B cell (primary cell): Measurements from ENCODE around the gene PTPN23. TPM values are rescaled to one million over a fixed set of nuclear protein-coding genes. Genes with fewer than 3 reads are reported as not detected.

Experiments
- ATAC-seq: fragments of 200-7000 bp; cut with Tn5 transposase; one replicate; pipeline ENCODE4 v1.10.0; 2021; ENCODE audit warnings: low read depth, mild to moderate bottlenecking, moderate number of reproducible peaks, moderate library complexity
- CTCF ChIA-PET: fragments of 350-600 bp; sonication (Branson Sonifier 250); formaldehyde crosslinking; loops from one replicate; lab custom pipeline; 2021; ENCODE audit warnings: antibody characterized with exemption, inconsistent platforms; lab: Charles Lee
- POLR2A ChIA-PET: fragments of 350-600 bp; sonication (Branson Sonifier 250); formaldehyde crosslinking; loops from one replicate; lab custom pipeline; 2021; ENCODE audit warnings: antibody characterized with exemption; lab: Charles Lee
- DNase-seq: peaks from one replicate; pipeline ENCODE4 v3.0.0; 2013
- H2AFZ ChIP-seq: 2 replicates; pipeline ENCODE4 v1.6.1; 2012; ENCODE audit warnings: mild to moderate bottlenecking, low read depth, low read length; ENCODE audit not compliant: insufficient read depth, poor library complexity, severe bottlenecking
- H3K27ac ChIP-seq, 2 donors: 1 replicate in 1 of 2; 2 replicates in 1 of 2; pipeline ENCODE4 v1.5.1; 2012 to 2013; ENCODE audit warnings: low read length in 2 of 2, mild to moderate bottlenecking in 2 of 2, moderate library complexity in 1 of 2
- H3K27me3 ChIP-seq, 4 experiments: fragments of 200-600 bp in 1 of 4; sonication (generic) in 1 of 4; replicated peaks in 1 of 4; 1 replicate in 2 of 4; 2 replicates in 2 of 4; pipeline versions ENCODE4 v1.6.1 to v1.7.0; 2013 to 2016; ENCODE audit warnings: low read length in 3 of 4, mild to moderate bottlenecking in 2 of 4, mixed read lengths in 1 of 4, moderate library complexity in 1 of 4; ENCODE audit not compliant: insufficient read depth in 4 of 4, control insufficient read depth in 3 of 4; ENCODE audit errors: control extremely low read depth in 1 of 4
- H3K36me3 ChIP-seq, 2 experiments: replicated peaks in 1 of 2; 1 replicate in 1 of 2; 2 replicates in 1 of 2; pipeline versions ENCODE4 v1.6.1 to v1.7.1; 2013; ENCODE audit warnings: low read length in 1 of 2; ENCODE audit not compliant: insufficient read depth in 2 of 2, control insufficient read depth in 1 of 2; ENCODE audit errors: control extremely low read depth in 1 of 2, extremely low read depth in 1 of 2
- H3K4me1 ChIP-seq, 2 donors: fragments of 200-600 bp in 1 of 2; sonication (generic) in 1 of 2; 1 replicate in 1 of 2; 2 replicates in 1 of 2; pipeline versions ENCODE4 v1.5.1 to v1.6.1; 2013 to 2017; ENCODE audit warnings: low read length in 2 of 2; ENCODE audit not compliant: control insufficient read depth in 2 of 2, insufficient read depth in 2 of 2
- H3K4me2 ChIP-seq: replicated peaks from 2 replicates; pipeline ENCODE3; 2012; ENCODE audit warnings: mild to moderate bottlenecking, low read depth, low read length; ENCODE audit not compliant: poor library complexity, severe bottlenecking
- H3K4me3 ChIP-seq, 5 experiments: fragments of 200-600 bp in 1 of 5; sonication (generic) in 1 of 5; 1 replicate in 3 of 5; 2 replicates in 2 of 5; pipeline versions ENCODE4 v1.5.1 to v1.7.0; 2011 to 2016; ENCODE audit warnings: low read length in 4 of 5, mild to moderate bottlenecking in 4 of 5, low read depth in 2 of 5, control low read depth in 1 of 5, moderate library complexity in 1 of 5; ENCODE audit not compliant: insufficient read depth in 1 of 5; ENCODE audit errors: control extremely low read depth in 1 of 5, extremely low read depth in 1 of 5
- H3K79me2 ChIP-seq: fragments of 200-600 bp; sonication (generic); one replicate; pipeline ENCODE4 v1.6.0; 2016; ENCODE audit warnings: low read length; ENCODE audit not compliant: control insufficient read depth, insufficient read depth
- H3K9ac ChIP-seq: fragments of 200-600 bp; sonication (generic); 2 replicates; pipeline ENCODE4 v1.6.1; 2017; ENCODE audit warnings: mild to moderate bottlenecking, low read length, moderate library complexity
- H3K9me3 ChIP-seq, 3 donors: one replicate each; pipeline versions ENCODE4 v1.6.1 to v1.7.1; 2013; ENCODE audit warnings: low read length in 2 of 3; ENCODE audit not compliant: control insufficient read depth in 2 of 3, insufficient read depth in 1 of 3; ENCODE audit errors: control extremely low read depth in 1 of 3
- H4K20me1 ChIP-seq: 2 replicates; pipeline ENCODE4 v1.6.0; 2012; ENCODE audit warnings: mild to moderate bottlenecking, low read length; ENCODE audit not compliant: insufficient read depth, control insufficient read depth, poor library complexity, severe bottlenecking
- H3K27ac Mint-ChIP-seq: one replicate; pipeline ENCODE4 v1.8.0; 2021; ENCODE audit warnings: mixed read lengths
- H3K27me3 Mint-ChIP-seq: one replicate; pipeline ENCODE4 v1.8.0; 2021; ENCODE audit warnings: mixed read lengths
- H3K4me1 Mint-ChIP-seq: one replicate; pipeline ENCODE4 v1.8.0; 2021; ENCODE audit warnings: mixed read lengths
- H3K4me3 Mint-ChIP-seq: one replicate; pipeline ENCODE4 v1.8.0; 2021; ENCODE audit warnings: mixed read lengths
- H3K9me3 Mint-ChIP-seq: one replicate; pipeline ENCODE4 v1.8.0; 2022; ENCODE audit warnings: mixed read lengths; ENCODE audit not compliant: insufficient read depth
- CTCF ChIP-seq: fragments of 200-600 bp; IDR thresholded peaks from one replicate; pipeline ENCODE4 v1.8.0; 2022; ENCODE audit warnings: antibody characterized with exemption, mild to moderate bottlenecking
- EZH2 ChIP-seq: IDR thresholded peaks from 2 replicates; pipeline ENCODE4 v1.6.1; 2012; ENCODE audit warnings: borderline replicate concordance, low read depth, mild to moderate bottlenecking, moderate library complexity, low read length; ENCODE audit not compliant: insufficient read depth, poor library complexity, severe bottlenecking
- WGBS: methylation state at CpG from one replicate; pipeline ENCODE4 v1.1.5; 2013; ENCODE audit warnings: missing lambda C conversion rate; ENCODE audit not compliant: insufficient coverage; 5-methylcytosine and 5-hydroxymethylcytosine counted together
- intact Hi-C: fragments of 100-400 bp; cut with micrococcal nuclease; formaldehyde crosslinking; loops from one replicate; pipeline ENCODE4 v1.10.0; 2022
- polyA plus RNA-seq: library from polyadenylated mRNA; depleted of rRNA; stranded (reverse); fragments of >200 nt; gene quantifications from 2 replicates; pipeline ENCODE4 v1.2.3, GENCODE V29; 2012
- total RNA-seq, 2 donors: library from RNA; stranded (reverse); fragments of 120-200 nt in 1 of 2; gene quantifications; 1 replicate in 1 of 2; 2 replicates in 1 of 2; pipeline versions ENCODE4 v1.2.3 to v1.2.4, GENCODE V29; 2013 to 2022

The PTPN23 gene
- total and polyA plus RNA-seq, 2 donors (not counting 1 experiment from before 2014, with no cell fraction given): 21.3 to 68.8 TPM

GRCh38 chr3:47339951-47340350 lies 40.9 kb upstream of the PTPN23 start:
- Histone ChIP-seq H3K9ac (no peak overlapping the region), H3K4me1 (no peaks in the 10 kb centered on the region), H3K27ac (no peak overlapping the region), H3K4me2 (no peak overlapping the region), H3K36me3 (peaks cover 6 to 83% of the 10 kb centered on the region in 2 experiments), H3K9me3 (no peaks in the 10 kb centered on the region), H2AFZ (no peak overlapping the region), H3K79me2 (no peaks in the 10 kb centered on the region), H4K20me1 (no peaks in the 10 kb centered on the region), H3K27me3 (no peaks in the 10 kb centered on the region), H3K4me3 (no peak overlapping the region)
- no peak overlapping the region for H3K27ac Mint-ChIP-seq
- 100% methylated on average over 2 of the region's 2 CpGs for whole genome bisulfite sequencing
- CTCF ChIA-PET: interaction anchor here (1.1 to 1.2 kb wide), 2 partner anchors 13 to 81 kb away, joined by 3 read pairs; no protein-coding TSS in a partner anchor
- TF ChIP-seq EZH2 (no peak), CTCF (no peak)
- POLR2A ChIA-PET: no interaction called here
- DNase-seq: no peak
- ATAC-seq: no peak
- H3K9me3 Mint-ChIP-seq: no peaks in the 10 kb centered on the region
- no peaks in the 10 kb centered on the region for H3K27me3 Mint-ChIP-seq
- peaks cover 1% of the 10 kb centered on the region for H3K4me1 Mint-ChIP-seq
- no peak overlapping the region for H3K4me3 Mint-ChIP-seq
- intact Hi-C loops: no loop called here

GRCh38 chr3:47340866-47341265 lies 40.0 kb upstream of the PTPN23 start:
- TF ChIP-seq EZH2: no peak
- no peak for TF ChIP-seq CTCF
- Histone ChIP-seq H3K9ac (no peak overlapping the region), H3K4me1 (peaks cover under 1 to 5% of the 10 kb centered on the region in 2 donors), H3K4me2 (no peak overlapping the region), H3K36me3 (peaks cover 6 to 79% of the 10 kb centered on the region in 2 experiments), H3K9me3 (no peaks in the 10 kb centered on the region), H3K79me2 (no peaks in the 10 kb centered on the region), H4K20me1 (no peaks in the 10 kb centered on the region), H3K4me3 (no peak overlapping the region), H3K27ac (no peak overlapping the region), H3K27me3 (no peaks in the 10 kb centered on the region), H2AFZ (no peak overlapping the region)
- CTCF ChIA-PET: interaction anchor here (0.5 to 1.2 kb wide), 2 partner anchors 13 to 80 kb away, joined by 3 to 4 read pairs; no protein-coding TSS in a partner anchor
- no peak for DNase-seq
- Mint-ChIP-seq H3K4me1 (peaks cover 7% of the 10 kb centered on the region), H3K4me3 (no peak overlapping the region), H3K9me3 (no peaks in the 10 kb centered on the region), H3K27ac (no peak overlapping the region), H3K27me3 (no peaks in the 10 kb centered on the region)
- no CpG with 5 or more reads among the region's 2 CpGs for WGBS
- intact Hi-C loops: no loop called here
- POLR2A ChIA-PET: no interaction called here
- no peak for ATAC-seq
